NCI-H146 treated with DMSO at 0.1 percent for 48 hours (cell line): Measurements from ENCODE around the gene CSTPP1.
A peak's percentile ranks its signal among the peaks of the same experiment; 100 is the strongest.
"Not testable (repeated sequence)": the region's sequence is repeated elsewhere in the genome, so short reads cannot be mapped to it uniquely, and the experiment has no call there.

ENCODE experiments used
- DNase-seq: peaks from one replicate; lab custom pipeline; 2025; ENCODE audit not compliant: unreplicated experiment; lab: John Stamatoyannopoulos, UW

CSTPP1 gene

GRCh38 chr11:47033439-47033838 is 96.9 kb downstream of the CSTPP1 start:
- no peak for DNase-seq

GRCh38 chr11:47034091-47034490 is 97.5 kb downstream of the CSTPP1 start:
- no peak for DNase-seq

GRCh38 chr11:47035108-47035507 is 98.5 kb downstream of the CSTPP1 start:
- no peak for DNase-seq

GRCh38 chr11:47044119-47044518 is 107.6 kb downstream of the CSTPP1 start:
- DNase-seq, result no peak

- no peak for DNase-seq
Measured at GRCh38 chr11:47047972-47048371, 111.4 kb downstream of the CSTPP1 start.

- DNase-seq, result no peak
Measured at GRCh38 chr11:47050284-47050683, 113.7 kb downstream of the CSTPP1 start.

- no peak for DNase-seq
Measured at GRCh38 chr11:47051217-47051616, 114.7 kb downstream of the CSTPP1 start.

- DNase-seq, result no peak
Measured at GRCh38 chr11:47052165-47052564, 115.6 kb downstream of the CSTPP1 start.

GRCh38 chr11:47052576-47052975 is 116.0 kb downstream of the CSTPP1 start:
- no peak for DNase-seq

- no peak for DNase-seq
Measured at GRCh38 chr11:47055534-47055933, 119.0 kb downstream of the CSTPP1 start.

- DNase-seq, result no peak
Measured at GRCh38 chr11:47056261-47056915, 119.8 kb downstream of the CSTPP1 start.

- no peak for DNase-seq
Measured at GRCh38 chr11:47057365-47057764, 120.8 kb downstream of the CSTPP1 start.

GRCh38 chr11:47060807-47061206 is 124.2 kb downstream of the CSTPP1 start:
- DNase-seq, result no peak

- DNase-seq, result peak; percentile 87
Measured at GRCh38 chr11:47061429-47062178, 125.0 kb downstream of the CSTPP1 start.

GRCh38 chr11:47062736-47063135 is 126.2 kb downstream of the CSTPP1 start:
- no peak for DNase-seq

GRCh38 chr11:47067401-47067800 is 130.8 kb downstream of the CSTPP1 start:
- no peak for DNase-seq

GRCh38 chr11:47070769-47071168 is 134.2 kb downstream of the CSTPP1 start:
- no peak for DNase-seq

GRCh38 chr11:47071341-47071740 is 134.8 kb downstream of the CSTPP1 start:
- peak; percentile 35 for DNase-seq

- no peak for DNase-seq
Measured at GRCh38 chr11:47071791-47072261, 135.3 kb downstream of the CSTPP1 start.

- no peak for DNase-seq
Measured at GRCh38 chr11:47078751-47079521, 142.4 kb downstream of the CSTPP1 start.

- DNase-seq, result not testable (repeated sequence)
Measured at GRCh38 chr11:47080775-47081174, 144.2 kb downstream of the CSTPP1 start.

- DNase-seq, result no peak
Measured at GRCh38 chr11:47083913-47084312, 147.4 kb downstream of the CSTPP1 start.
